HG03439 (cell line): ENCODE results near the gene MAGI1.
A peak's percentile ranks its signal among the peaks of the same experiment; 100 is the strongest.

ENCODE experiments used
- ATAC-seq: cut with Tn5 transposase; IDR thresholded peaks from one replicate; pipeline ENCODE4 v1.9.1; 2021; ENCODE audit warnings: mild to moderate bottlenecking, moderate library complexity; ENCODE audit not compliant: unreplicated experiment

The MAGI1 gene

DNA sequence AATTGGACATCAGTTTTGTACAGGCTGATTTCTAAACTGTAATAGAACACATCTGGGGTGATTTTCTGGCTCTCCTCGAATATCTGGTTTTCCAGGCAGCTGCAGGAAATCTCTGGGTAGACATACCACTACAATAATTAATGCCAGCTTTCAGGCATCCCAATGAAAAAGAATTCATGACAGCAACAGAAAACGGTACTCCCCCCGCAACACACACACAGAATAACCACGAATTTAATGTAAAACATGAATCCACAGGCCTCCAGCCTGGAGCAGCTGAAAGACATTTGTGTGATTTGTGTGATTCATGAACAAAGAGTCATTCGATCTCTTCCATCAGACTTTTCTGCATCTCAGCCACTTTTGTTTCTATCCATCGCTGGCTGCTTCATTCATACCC, 262.2 kb downstream of the MAGI1 start:
- ATAC-seq, result no peak

DNA sequence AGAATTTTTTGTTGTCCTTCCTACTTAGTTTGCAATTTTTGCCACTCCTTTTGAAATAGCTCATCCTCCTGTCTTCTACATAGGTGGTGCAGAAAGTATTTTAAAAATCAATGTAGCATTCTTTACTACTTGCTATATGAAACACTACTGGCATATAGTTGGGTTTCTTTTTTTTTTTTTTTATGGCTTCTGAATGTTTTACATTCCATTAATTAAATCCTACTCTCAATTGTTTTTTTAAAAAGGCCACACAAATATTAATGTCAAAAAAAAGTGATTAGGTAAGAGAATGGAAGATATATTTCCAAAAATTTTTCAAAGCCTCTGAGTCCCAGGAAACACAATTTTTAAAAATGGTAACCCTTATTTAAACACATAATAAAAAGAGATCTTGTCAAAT, 262.6 kb downstream of the MAGI1 start:
- ATAC-seq, result no peak

DNA sequence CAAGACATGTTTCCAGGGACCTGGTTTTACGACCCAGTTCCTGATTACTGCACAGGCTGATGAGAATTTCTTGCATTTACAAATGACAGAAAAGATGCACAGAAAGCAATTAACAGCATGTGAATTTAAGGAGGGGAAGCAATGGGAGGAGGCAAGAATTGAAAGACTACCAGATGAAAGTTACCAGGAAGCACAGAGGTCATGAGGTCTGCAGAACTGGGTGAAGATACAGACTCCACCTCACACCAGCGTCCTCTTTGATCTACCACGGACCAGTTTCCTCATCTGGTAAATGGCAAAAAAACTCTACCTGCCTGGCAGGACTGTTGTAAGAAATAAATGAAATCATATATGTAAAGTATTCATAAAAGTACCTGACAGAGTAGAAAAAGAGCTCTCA, 266.0 kb downstream of the MAGI1 start:
- ATAC-seq, result no peak

DNA sequence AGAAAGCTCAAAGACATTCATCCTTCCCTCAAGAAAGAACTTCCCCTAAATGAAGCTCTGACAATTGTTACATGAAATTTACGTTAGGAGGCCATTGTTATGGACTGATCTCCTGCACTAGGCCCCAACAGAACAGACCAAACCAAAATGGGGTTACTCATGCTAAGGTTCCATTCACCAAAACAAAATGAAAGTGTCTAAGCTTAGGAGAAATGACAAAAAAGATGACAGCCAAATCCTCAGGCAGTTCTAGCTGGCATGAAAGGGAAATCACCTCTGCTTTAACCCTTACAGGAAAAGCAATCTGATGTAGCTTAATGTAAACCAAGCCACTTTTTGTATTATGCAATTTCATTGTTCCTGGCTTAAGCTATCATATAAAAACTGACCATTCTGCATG, 271.2 kb downstream of the MAGI1 start:
- ATAC-seq, result no peak

DNA sequence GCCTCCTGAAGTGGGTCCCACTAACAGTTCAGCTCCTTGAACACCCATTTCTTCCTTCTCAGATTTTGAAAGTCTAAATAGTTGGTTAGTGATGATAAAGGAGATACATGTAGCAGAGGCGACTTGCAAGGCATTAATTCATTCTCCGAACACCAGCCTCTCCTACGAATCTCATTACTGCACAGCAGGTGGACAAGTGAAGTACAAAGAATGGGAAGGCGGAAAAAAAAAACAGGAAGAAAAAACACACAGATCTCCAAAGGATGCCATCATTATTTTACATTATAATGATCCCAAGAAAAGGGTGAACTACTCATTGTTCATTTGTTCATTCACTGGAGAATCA, 276.5 kb downstream of the MAGI1 start:
- no peak for ATAC-seq

DNA sequence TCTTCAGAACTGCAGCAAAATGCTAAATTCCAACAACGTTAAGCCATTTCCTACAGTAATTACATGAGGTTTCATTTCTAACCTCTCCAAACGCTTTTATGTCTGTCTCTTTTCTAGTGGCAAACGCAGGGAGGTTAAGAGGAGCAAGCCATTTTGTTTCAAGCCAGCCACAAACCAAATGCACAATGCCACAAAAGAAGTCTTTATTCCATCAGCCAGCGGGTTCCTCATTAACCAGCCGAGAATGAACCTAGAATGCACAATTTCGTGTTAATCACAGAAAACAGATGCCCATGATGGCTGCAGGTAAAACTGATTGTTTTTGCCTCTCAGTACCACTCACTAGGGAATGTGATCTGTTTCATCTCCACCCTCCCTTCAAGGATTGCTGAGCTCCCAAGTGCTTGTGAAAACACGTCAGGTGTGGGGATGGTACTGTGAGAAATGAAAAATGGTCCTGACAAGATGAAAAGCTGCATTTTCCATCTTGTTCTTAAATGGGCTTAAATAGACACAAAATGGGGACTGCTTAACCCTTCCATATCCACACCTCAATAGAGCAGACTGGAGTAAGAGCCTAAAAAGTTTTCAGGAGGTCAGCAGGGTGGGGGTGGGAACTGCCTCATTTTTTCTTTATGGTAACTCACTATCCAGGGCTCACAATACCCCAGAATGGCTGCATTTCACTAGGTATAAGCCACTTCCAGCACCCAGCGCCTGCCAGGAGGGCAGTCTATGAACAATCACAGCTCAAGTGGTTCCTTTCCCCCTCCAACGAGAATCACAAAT, 277.1 kb downstream of the MAGI1 start:
- ATAC-seq, result no peak

DNA sequence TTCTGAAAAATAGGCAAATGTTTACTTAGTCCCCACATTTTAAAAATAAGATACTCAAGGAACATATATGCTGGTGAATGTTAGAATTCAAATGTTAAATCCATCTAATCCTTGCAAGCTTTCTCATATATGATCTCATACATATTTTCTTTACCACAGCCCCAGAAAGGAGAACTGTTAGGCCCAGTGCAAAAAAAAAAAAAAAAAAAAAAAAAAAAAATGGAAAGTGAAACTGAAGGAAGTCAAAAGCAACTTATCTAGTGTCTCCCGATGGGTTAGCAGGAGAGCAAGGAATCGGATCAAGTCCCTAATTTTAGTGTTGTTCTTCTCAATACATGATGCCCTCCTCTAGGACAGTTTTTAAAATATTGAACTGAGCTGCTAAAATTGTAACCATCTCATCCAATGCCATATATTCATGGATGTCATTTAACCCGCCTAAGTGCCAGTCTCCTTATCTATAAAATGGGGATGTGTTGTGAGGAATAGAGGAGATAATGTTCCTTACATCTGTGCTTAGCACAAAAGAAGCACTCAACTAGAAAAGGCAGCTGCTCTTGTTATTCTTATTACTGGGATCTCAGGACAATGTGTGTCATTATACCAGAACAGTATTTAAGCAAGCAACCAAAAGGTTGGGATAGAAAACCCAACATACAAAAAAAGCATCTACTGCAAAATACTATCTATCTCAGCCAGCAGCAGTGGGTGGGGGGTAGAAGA, 279.7 kb downstream of the MAGI1 start:
- ATAC-seq, result no peak

DNA sequence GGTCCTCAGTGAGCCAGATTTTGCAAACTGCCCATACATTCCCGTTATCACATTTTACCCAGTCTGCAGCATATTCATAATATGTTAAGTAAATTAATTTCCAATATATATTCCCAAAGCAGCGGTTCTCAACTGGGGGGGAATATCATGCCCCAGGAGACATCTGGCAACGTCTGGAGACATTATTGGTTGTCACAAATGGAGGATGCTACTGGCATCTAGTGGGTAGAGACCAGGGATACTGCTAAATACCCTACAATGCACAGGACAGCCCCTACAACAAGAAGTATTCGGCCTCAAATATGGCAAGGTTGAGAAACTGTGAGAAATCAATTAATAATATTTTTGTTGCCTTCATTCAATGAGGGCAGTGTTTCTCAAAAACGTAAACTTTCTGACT, 280.3 kb downstream of the MAGI1 start:
- no peak for ATAC-seq

DNA sequence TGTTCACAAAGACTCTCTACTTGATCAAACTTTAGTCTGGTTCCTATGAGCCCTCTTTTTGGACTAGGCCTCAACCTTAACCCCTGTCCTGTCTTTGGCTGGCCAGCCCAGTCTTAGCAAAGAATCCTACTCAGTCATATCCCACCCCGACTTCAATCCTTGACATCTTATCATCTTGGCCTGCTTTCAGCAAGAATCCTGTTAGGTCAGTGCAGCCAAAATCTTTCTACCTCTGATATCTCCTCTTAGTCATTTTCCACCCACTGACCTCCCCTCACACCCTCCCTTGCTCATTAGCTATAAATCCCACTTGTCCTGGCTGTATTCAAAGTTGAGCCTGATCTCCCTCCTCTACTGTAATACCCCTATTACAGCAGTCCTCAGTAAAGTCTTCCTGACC, 286.1 kb downstream of the MAGI1 start:
- no peak for ATAC-seq

DNA sequence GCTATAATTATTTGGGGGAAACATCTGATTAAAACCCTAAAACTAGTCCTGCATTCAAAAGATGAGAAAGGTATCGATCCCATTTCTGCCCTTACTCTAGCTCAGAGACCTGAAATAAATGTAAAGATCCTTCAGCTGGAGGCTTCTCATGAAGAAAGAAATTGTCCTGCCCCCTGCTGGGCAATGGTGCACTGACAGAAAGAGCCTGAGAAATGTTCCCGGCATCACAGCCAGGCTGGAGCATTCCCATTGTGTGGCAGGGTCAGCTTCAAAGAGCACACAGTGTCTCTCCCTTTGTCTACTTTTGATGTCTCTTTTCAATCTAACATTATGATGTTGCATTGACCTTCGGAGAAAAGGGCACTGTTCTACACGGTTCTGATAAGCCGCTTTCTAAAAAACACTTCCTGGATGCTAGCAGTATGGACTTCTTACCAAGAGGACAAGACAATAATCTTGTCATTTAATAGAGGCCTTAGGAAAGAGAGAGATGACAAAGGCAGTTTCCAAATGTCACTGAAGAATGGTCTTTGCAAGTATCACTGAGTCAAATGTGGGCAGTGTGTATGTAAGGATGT, 287.5 kb downstream of the MAGI1 start:
- no peak for ATAC-seq

DNA sequence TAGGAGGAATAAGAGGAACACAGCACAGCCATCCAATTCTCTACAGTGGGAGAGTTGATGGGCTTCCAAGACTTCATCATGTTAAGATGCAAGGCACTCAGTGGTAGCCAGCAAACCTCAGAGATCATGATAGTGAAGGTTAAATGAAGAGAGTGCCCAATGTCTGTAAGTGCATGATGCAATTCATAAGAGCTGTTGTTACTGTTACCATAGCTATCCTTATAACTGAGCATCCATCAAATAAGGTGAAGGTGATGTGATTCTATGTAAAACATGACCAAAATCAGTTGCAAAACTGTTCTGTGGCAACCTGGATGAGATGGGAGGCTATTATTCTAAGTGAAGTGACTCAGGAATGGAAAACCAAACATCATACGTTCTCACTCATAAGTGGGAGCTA, 289.7 kb downstream of the MAGI1 start:
- no peak for ATAC-seq

DNA sequence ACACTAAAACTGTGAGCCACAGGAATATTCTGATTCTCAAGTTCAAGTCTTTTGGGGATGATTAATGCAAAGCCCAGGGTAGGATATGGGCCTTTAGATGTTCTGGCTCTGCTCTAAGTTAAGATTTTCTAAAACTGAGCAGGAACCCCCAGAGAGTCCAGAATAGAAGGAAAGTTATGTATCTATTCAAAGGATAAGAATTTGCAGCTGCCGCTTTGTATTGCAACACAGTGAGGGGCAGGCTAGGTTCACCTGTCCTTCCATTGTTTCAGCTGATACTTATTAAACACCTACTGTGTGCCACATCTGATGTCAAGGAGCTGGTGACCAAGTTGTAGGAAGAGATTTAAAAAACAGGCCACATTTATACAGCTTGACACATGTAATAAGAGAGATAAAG, 290.4 kb downstream of the MAGI1 start:
- ATAC-seq, result no peak

DNA sequence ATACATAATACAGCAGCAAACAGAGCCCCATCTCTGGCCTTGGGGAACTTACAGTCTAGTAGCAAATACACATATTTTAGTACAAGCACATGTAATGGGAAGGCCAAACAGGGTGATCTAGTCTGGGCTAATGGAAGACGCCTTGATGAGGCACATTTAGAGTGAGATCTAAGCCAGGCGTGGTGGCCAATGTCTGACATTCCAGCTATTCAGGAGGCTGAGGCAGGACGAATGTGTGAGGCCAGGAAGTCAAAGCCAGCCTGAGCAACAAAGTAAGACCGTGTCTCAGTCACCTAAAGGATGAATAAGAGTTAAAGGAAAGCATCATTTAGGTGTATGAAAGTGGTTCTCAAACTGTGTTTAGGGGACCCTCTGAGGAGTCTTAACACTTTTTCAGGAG, 291.9 kb downstream of the MAGI1 start:
- ATAC-seq, result no peak

DNA sequence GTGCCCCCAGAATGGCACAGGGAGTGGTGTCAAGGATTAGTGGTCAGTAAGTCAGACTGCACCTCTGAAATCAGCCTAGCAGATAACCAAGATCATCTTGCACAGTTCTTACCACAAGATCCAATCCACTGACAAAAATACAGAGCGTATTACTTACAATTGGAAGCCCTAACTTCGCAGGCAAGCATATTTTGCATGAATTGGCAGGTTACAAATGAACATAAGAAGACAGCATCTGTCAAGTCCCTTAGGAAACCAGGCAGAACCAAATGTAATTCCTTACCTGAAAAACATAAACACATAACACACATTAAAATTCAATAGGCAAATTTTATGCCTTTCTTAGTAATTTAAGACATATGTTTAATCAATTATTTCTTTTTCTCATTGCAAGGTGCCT, 293.4 kb downstream of the MAGI1 start:
- ATAC-seq, result no peak

DNA sequence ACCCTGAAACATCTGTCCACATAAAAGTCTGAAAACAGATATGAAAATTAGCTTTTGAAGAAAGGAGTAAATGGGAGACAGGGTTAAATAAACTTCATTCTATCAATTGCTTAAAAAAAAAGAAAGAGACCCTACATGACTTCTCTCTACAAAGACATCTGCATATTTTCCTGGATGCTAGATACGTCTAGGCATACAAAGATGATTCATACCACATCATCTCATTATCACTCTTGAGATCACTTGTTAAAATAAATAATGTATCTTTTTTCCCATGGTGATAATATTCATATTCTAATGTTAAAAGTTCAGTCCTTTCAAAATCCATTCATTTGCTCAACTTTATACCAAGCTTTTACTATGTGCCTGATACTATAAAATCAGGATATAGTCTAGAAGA, 295.8 kb downstream of the MAGI1 start:
- ATAC-seq, result no peak

DNA sequence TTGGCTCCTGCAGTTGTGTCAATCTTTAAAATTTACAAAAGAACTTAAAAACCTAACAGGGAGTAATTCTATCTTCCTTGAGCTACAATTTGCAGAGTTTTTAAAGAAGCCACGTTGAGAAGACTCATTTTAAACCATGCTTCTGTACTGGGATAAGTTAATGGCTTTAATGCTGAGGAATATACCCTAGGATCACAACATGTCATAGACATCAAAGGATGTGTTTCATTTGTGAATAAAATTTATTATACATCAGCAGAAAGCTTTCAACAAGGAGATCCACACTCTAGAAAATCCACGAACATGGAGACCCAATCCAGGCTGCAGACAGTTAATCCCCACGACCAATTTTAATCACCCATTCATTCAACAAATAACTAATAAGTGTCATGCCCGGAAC, 297.2 kb downstream of the MAGI1 start:
- ATAC-seq, result no peak

DNA sequence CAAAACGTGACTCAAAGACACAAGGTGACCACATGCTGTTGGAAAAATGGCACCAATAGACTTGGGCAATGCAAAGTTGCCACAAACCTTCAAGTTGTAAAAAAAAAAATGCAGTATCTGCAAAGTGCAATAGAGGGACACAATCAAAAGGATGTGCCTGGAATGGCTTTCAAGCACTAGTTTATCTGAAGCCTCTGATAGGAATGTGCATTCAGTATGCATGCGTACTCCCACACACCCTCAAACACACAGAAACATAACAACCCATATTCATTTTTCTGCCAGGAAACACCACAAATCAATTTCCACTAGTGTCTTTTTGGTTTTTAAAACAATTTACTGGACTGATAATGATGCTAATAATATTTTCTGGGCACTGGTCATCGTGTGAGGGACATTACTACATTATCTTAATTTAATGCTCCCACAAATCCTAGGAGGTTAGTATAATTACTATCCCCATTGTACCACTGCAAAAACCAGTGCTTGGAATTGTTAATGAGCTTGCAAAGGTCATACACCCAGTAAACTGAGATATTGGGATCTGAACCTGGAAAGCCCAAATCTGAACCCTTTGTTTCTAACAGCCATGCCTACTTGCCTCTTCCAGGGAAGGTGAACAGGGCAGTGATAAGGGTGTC, 298.7 kb downstream of the MAGI1 start:
- ATAC-seq, result no peak

DNA sequence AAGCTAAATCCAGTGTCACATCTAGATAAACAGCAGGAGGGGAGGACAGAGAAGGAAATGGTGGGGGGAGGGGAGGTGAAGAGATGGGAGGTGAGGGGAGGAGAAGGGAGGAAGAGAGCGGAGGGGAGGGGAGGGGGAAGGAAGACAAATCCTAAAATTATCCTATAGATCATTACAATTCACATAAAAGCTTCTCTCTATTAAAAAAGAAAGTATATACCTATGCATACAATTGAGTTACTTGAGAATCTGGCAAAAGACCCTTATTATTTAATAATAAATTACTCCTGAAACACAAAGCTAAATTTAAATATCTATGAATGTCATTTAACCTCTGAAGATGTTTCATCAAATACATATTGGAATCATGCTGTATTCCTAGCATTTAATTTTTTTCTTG, 303.9 kb downstream of the MAGI1 start:
- no peak for ATAC-seq

DNA sequence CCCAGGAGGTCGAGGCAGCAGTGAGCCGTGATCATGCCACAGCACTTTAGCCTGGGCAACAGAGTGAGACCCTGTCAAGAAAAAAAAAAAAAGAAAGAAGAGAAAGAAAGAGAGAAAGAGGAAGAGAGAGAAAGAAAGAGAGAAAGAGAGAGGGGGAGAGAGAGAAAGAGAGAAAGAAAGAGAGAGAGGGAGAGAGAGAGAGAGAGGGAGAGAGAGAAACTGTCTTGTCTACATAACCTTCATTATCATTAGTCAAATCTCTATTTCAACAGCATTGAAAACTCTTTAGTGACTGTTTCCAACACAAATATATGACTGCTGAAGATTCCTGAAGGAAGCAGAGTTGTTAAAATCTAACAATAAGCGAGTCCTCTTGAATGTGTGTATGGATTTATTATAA, 304.3 kb downstream of the MAGI1 start:
- no peak for ATAC-seq

DNA sequence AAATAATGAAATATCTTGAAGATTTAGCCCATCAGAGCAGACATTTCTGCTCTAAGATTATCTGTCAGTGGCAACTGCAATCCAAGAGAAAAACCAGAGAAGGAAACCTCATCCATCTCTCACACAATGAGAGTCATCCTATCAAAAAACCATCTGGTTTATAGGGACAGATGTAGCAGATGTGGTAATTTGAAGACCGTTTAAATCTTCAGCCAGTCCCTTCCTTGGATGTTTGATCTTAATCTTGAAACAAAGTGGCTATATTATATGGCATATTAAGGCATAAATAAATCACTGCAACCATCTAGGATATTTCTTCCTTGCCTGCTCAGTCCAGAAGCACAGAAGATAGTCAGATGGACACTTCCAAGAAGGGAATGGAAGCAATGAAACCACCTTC, 305.3 kb downstream of the MAGI1 start:
- no peak for ATAC-seq

DNA sequence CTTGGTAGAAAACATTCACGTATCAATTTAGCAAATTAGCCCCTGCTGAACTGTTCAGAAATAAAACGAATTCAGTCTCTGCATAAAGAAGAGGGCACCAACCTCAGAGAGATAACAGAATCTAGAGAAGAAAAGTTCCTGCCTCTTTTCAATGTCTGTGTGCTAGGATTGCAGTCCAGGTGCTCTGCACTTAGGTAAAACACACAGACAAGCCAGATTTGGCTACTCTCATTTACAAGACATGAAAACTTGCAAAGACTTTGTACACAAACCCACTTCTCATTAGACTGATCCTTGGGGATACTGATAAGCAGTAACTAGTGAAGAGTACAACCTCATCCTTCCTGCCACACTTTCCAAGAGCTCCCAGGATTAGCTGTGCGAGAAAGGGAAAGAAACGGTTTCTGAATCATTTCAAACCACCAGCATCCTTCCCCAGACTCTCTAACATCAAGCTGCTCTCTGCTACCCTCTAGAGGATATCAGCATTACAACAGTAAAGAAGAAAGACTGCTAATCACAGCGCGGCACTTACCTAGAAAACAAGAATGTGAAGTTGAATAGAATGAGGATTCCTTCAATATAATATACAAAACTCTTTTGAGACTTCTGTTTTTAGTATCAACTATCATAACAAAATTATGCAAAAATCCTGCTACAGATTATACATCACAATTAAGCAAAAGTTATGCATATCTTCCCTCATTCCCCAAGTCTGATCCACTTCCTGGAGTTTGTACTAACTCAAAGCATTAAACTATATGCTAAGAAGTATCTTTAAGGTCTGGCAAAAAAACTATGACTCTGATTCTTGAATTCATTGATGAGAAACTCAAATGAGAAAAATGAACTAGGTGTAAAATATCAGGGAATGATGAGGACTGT, 306.4 kb downstream of the MAGI1 start:
- ATAC-seq, result peak; percentile 86
